Hematopoietic multipotent progenitor cell treated with erythropoietin and hydrocortisone succinate and interleukin-3 and kit ligand, for 8 days (in vitro differentiated cells): ENCODE data around the gene RBP7.
"Not testable (repeated sequence)": the region's sequence is repeated elsewhere in the genome, so short reads cannot be mapped to it uniquely, and the experiment has no call there.

ENCODE experiments used
- DNase-seq: peaks from one replicate; pipeline ENCODE4 v3.0.0-alpha.2; 2015

The RBP7 gene

DNA sequence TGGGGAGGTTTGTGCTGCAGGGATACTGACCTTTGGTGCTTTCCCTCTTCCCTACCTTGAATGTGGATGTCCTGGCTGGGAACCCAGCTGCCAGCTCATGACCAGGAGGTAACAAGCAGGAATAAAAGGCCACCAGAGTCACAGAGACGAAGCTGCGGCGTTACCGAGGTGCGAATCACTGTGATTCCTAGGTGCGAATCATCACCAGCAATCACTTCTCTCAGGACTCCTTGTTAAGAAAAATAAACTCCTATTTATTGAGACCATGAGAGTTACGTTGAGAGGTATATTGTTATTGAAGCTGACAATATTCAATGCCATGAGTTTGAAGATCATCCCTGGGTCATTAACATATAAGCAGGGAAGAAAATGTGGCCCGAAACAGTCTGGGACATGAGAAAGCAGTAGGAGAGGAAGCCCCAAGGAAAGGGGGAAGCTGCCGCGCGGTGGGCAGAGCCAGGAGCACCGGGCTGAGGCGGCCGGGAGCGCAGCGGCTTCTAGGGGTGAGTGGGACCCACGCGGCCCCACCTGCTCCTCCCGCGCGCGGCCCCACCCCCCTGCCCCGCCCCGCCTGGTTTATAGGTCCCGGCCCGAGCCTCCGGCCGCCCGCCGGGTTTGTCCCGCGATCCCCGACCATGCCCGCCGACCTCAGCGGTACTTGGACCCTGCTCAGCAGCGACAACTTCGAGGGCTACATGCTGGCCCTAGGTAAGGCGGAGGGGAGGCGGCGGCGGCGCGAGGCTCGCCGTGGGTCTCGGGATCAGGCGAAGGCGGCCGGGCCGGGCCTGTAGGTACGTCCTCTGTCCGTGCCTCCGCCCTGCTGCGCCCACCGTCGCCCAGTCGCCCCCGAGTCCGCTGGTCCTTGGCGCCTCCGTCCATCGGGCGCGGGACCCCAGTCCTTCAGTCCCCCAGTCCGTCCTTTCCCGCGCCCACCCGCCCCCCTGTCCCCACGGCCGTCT lies at the start of gene RBP7:
TSS of gene RBP7 (plus strand) at position 605 of the 959 bp plus-strand sequence. CDS start at position 636, 31 bp downstream.
- no peak for DNase-seq

GRCh38 chr1:9957726-9958125 lies 39.3 kb upstream of the RBP7 start:
- DNase-seq: no peak

DNA sequence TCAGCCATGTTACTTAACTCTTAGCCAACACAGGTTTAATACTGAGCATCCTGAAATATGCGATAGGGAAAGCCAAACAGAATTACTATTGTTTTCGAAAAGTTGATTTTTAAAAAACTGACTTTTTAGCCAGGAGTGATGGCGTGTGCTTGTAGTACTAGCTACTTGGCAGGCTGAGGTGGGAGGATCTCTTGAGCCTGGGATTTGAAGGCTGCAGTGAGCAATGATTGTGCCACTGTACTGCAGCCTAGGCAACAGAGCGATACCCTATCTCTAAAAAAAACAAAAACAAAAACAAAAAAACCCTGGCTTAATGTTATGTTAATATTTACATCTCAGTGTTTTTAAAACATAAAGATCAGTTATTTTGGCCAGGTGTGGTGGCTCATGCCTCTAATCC lies 37.0 kb upstream of the RBP7 start:
- no peak for DNase-seq

GRCh38 chr1:9960706-9961562 lies 36.1 kb upstream of the RBP7 start:
- no peak for DNase-seq

GRCh38 chr1:9984253-9984652 lies 12.8 kb upstream of the RBP7 start:
- DNase-seq: no peak

GRCh38 chr1:9985001-9985400 lies 12.0 kb upstream of the RBP7 start:
- DNase-seq: no peak

DNA sequence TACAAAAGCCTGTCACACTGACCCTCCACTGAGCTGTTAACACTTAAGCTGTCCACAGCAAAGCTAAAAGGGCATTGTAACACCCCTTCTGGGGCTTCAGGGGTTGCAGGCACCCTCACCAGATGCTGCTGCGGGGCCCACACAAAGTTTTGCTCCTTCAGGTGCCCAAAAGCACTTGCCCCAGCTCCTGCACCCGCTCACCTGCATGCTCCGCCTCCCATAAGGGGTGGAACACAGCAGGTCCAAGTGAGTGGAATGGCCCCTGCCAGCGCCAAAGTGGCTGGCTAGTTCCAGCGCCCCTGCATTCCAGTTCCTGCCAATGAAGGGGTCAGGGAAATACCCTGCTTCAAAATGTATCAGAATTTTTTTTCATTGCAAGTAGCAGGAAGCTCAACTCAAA lies 7.3 kb upstream of the RBP7 start:
- DNase-seq: no peak

DNA sequence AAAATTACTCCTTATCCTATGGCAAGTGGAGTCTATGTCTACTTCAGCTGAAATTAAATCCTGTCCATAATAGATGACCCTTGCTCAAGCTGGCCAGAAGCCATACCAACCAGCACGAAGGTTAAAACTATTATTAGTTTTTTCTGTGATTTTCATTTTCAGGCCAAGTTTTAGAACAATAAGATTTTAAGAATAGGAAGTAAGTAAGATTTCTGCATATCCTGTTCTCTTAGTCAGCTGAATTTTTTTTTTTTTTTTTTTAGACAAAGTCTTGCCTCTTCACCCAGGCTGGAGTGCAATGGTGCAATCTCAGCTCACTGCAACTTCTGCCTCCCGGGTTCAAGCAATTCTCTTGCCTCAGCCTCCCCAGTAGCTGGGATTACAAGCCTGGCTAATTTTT lies 6.1 kb upstream of the RBP7 start:
- no peak for DNase-seq

- no peak for DNase-seq
These were observed 4.1 kb upstream of the RBP7 start for GRCh38 chr1:9992910-9993309.

GRCh38 chr1:9993561-9994075 lies 3.4 kb upstream of the RBP7 start:
- no peak for DNase-seq

GRCh38 chr1:10001016-10001665 lies 4.1 kb downstream of the RBP7 start:
- DNase-seq: no peak

DNA sequence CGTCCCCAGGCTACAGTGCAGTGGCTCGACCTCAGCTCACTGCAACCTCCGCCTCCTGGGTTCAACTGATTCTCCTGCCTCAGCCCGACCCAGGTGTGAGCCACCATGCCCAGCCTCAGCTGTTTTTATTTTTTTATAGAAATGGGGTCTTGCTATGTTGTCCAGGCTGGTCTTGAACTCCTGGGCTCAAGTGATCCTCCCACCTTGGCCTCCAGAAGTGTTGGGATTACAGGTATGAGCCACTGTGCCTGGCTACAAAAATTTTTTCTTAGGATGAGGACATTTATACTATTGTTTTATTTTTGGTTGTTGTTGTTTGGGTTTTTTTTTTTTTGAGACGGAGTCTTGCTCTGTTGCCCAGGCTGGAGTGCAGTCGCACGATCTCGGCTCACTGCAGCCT lies 8.2 kb downstream of the RBP7 start:
- not testable (repeated sequence) for DNase-seq

DNA sequence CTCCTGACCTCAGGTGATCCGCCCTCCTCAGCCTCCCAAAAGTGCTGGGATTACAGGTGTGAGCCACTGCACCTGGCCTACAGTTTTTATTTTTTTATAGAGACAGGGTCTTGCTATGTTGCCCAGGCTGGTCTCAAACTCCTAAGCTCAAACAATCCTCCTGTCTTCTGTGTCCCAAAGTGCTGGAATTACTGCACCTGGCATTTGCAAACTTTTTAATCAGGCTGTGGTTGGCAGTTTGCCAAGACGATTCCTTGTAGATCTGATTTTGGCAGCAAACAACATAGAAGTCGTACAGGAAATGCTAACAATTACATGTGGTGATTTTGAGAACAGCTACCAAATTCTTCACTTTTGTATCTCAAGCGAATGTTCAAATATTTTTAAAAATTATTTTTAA lies 10.1 kb downstream of the RBP7 start:
- no peak for DNase-seq

- no peak for DNase-seq
These were observed 17.0 kb downstream of the RBP7 start for GRCh38 chr1:10014016-10014415.

DNA sequence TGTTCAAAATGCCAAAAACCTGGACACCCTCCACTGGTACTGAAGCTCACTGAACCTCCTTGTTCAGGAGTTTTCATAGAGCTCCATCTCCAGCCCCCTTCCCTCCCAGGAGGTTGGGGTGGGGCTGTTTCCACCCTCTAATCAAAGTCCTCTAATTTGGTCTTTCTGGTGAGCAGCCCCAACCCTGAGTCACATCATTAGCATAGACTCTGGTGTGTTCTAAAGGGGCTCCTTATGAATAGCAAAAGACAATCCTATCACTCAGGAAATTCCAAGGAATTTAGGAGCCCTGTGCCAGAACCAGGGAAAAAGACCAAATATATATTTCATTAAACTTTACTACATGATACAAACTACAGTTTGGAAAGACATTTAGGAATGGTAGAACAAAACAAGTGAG lies 22.5 kb downstream of the RBP7 start:
- DNase-seq: no peak

DNA sequence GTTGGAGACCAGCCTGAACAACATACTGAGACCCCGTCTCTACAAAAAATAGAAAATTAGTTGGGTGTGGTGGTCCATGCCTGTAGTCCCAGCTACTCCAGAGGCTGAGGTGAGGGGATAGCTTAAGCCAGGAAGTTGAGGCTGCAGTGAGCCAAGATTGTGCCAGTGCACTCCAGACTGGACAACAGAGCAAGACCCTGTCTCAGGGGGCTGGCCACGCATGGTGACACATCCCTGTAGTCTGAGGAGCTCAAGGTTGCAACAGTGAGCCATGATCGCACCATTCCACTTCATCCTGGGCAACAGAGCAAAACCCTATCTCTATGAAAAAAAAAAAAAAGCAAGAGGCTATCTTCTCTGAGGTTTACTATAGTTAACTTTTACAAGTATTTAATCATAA lies 23.1 kb downstream of the RBP7 start:
- DNase-seq: no peak

DNA sequence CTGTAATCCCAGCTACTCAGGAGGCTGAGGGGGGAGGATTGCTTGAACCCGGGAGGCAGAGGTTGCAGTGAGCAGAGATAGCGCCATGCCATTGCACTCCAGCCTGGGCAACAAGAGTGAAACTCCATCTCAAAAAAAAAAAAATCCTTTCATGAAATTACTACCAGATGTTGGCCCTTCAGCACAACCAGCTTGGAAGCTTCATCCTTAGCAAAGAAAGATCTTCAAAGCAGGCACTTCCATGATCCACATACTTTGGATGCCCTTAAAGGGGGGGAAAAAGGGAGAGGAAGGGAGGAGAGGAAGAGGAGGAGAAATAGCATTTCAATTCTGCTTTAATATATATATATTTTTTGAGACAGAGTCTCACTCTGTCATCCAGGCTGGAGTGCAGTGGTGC lies 23.6 kb downstream of the RBP7 start:
- DNase-seq: not testable (repeated sequence)

DNA sequence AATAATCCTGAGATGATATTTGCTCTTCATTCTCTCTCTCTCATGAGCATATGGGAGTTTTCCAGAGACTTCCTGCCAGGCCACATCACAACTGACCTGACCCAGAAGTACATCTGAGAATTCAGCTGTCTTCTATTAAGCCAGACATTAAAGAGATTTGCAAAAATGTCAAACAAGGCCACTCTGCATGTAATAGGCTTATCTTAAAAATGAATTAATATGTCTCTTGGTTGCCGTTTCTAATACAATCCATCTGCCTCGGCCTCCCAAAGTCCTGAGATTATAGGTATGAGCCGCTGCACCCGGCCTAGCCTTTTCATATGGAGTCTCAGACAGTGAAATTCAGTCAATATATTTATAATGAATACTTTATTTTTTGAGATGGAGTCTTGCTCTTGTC lies 25.0 kb downstream of the RBP7 start:
- DNase-seq: not testable (repeated sequence)

DNA sequence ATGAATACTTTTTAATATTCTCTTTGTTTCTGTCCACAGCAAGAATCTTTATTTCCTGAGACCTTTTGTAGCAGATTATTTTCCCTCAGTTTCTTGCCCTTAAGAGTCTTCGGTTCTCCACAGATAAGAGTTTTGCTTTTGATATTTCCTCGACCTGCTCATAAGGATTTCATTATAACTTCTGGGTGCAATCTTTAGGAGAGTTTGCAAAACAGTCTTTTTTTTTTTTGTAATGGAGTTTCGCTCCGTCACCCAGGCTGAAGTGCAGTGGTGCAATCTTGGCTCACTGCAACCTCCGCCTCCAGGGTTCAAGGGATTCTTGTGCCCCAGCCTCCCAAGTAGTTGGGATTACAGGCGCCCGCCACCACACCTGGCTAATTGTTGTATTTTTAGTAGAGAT lies 25.6 kb downstream of the RBP7 start:
- DNase-seq: no peak

- no peak for DNase-seq
These were observed 28.3 kb downstream of the RBP7 start for GRCh38 chr1:10025354-10025753.

DNA sequence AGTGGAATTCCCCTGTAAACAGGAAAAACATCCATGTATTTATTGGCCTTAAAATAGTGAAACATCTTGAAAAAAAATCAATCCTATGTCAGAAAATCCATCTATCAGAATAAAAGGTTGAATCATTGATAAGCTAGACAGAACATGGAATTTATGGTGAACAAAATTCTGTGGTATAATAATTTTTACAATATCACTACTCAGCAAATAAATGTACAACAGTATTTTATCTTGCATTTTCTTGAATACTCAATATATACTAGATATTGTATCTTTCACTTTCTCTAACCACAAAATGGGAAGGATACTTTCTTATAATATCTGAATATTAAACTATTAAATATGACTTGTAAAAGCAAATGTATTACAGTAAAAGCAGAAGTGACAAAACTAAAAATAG lies 30.0 kb downstream of the RBP7 start:
- DNase-seq: no peak

DNA sequence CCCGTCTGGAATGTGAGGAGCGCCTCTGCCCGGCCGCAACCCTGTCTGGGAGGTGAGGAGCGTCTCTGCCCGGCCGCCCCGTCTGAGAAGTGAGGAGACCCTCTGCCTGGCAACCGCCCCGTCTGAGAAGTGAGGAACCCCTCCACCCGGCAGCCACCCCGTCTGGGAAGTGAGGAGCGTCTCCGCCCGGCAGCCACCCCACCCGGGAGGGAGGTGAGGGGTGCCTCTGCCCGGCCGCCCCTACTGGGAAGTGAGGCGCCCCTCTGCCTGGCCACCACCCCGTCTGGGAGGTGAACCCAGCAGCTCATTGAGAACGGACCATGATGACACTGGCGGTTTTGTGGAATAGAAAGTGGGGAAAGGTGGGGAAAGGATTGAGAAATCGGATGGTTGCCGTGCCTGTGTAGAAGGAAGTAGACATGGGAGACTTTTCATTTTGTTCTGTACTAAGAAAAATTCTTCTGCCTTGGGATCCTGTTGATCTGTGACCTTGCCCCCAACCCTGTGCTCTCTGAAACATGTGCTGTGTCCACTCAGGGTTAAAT lies 32.0 kb downstream of the RBP7 start:
- not testable (repeated sequence) for DNase-seq

DNA sequence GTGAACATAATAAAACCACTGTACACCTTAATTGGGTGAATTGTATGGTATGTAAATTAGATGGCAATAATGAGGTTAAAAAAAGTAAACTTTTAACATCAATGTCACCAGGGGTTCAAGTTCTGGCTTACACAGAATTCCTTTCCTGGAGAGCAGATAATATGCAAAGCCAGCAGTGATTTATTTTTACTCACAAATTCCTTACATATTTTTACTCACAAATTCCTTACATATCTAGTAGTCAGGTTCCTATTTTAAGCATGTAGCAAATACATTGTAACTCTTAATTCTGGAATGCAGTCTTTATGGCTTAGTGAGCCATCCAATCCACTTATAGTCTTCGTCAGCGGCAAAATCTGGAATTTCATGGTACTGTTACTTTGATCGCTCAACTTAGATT lies 34.4 kb downstream of the RBP7 start:
- DNase-seq: no peak
